ENCODE measurements around the gene KIAA0408. TPM values are rescaled to one million over a fixed set of nuclear protein-coding genes. Genes with fewer than 3 reads are reported as not detected.

KIAA0408 gene
- total RNA-seq, 1 experiment from 2014 or later: 3.1 TPM

GRCh38 chr6:127464161-127464880 is 5.1 kb upstream of the KIAA0408 start:
- H3K27me3 Mint-ChIP-seq (ENCODE audit: low read depth): no peaks in the 10 kb centered on the region
- Histone ChIP-seq H2AK5ac (ENCODE audit: insufficient read length, low read length) (no peak overlapping the region), H4K8ac (replicated peaks; ENCODE audit: insufficient read length, low read depth, low read length) (no peak overlapping the region), H3K4ac (ENCODE audit: low read depth, low read length) (no peak overlapping the region), H3K14ac (ENCODE audit: insufficient read depth, low read length) (no peak overlapping the region), H2BK15ac (ENCODE audit: low read depth, low read length) (no peak overlapping the region), H2BK20ac (ENCODE audit: low read depth, low read length, poor library complexity, severe bottlenecking) (no peak overlapping the region), H4K5ac (ENCODE audit: insufficient read length, low read depth, low read length) (no peak overlapping the region), H2AFZ (ENCODE audit: low read length) (no peak overlapping the region), H3K18ac (ENCODE audit: insufficient read length, low read depth, low read length) (no peak overlapping the region), H3K23me2 (ENCODE audit: insufficient read length, low read depth, low read length, poor library complexity, severe bottlenecking) (no peaks in the 10 kb centered on the region), H4K91ac (ENCODE audit: insufficient read length, low read depth, low read length) (no peak overlapping the region), H3K23ac (ENCODE audit: insufficient read length, low read depth, low read length) (no peak overlapping the region), H3K4me1 (ENCODE audit: insufficient read depth, low read length) (no peaks in the 10 kb centered on the region; the same call in 1 of the 2 replicates), H3K27ac (ENCODE audit: insufficient read length, low read depth, low read length) (no peak overlapping the region), H2BK12ac (ENCODE audit: insufficient read length, low read depth, low read length) (no peak overlapping the region), H3K56ac (ENCODE audit: insufficient read length, low read depth, low read length) (no peak overlapping the region), H2BK120ac (ENCODE audit: low read depth, low read length, poor library complexity, severe bottlenecking) (no peak overlapping the region), H3K4me2 (ENCODE audit: insufficient read depth, insufficient read length, low read length) (no peak overlapping the region), H3T11ph (ENCODE audit: low read length) (no peak overlapping the region), H4K20me1 (ENCODE audit: control insufficient read depth, insufficient read depth, insufficient read length) (no peaks in the 10 kb centered on the region), H3K9me3 (ENCODE audit: control insufficient read depth, low read depth, low read length) (no peaks in the 10 kb centered on the region), H2BK5ac (ENCODE audit: insufficient read length, low read length) (no peak overlapping the region), H3K79me2 (ENCODE audit: insufficient read depth, low read length) (no peaks in the 10 kb centered on the region), H3K27me3 (ENCODE audit: insufficient read depth, low read length) (no peaks in the 10 kb centered on the region), H3K79me1 (ENCODE audit: insufficient read depth, low read depth, low read length, poor library complexity, severe bottlenecking) (no peaks in the 10 kb centered on the region), H3K9ac (ENCODE audit: extremely low read depth, insufficient read length, low read length) (no peak overlapping the region)
- WGBS (ENCODE audit: extremely low coverage, insufficient read length, low lambda C conversion rate): no CpG with 5 or more reads among the region's 6 CpGs
- DNase-seq: no peak
- no peak overlapping the region for H3K4me3 Mint-ChIP-seq
- peaks cover 19 to 22% of the 10 kb centered on the region in 2 experiments for H3K4me1 Mint-ChIP-seq
- H3K9me3 Mint-ChIP-seq: no peaks in the 10 kb centered on the region
- no peak for TF ChIP-seq CTCF (conservative IDR thresholded peaks at IDR 0.05)
- no peak overlapping the region for H3K27ac Mint-ChIP-seq
- H3K36me3 Mint-ChIP-seq (ENCODE audit: insufficient read depth in 1 of 3, low read depth in 3 of 3): no peaks in the 10 kb centered on the region

Measured in H9 (cell line).